OCI-LY7 (cell line): Measurements from ENCODE around the gene SCAP.

ENCODE experiments used
- CTCF ChIP-seq: fragments of 200-600 bp; sonication (generic); conservative IDR thresholded peaks from 2 replicates; pipeline ENCODE4 v1.5.1; 2014; ENCODE audit warnings: mild to moderate bottlenecking, antibody characterized with exemption, low read length, moderate library complexity, mixed read lengths
- EZH2phosphoT487 ChIP-seq: fragments of 200-600 bp; sonication (generic); IDR thresholded peaks from 2 replicates; pipeline ENCODE4 v1.6.1; 2018; ENCODE audit warnings: low read depth, borderline replicate concordance, mild to moderate bottlenecking, mixed run types, antibody characterized with exemption, low read length, moderate library complexity, mixed read lengths

GRCh38 chr3:47515100-47515499 lies 39.4 kb upstream of the SCAP start:
- TF ChIP-seq CTCF (no peak), EZH2phosphoT487 (no peak)
